IMR-90 (cell line): ENCODE results near the gene PARVB. TPM values are rescaled to one million over a fixed set of nuclear protein-coding genes. Genes with fewer than 3 reads are reported as not detected.

ENCODE experiments used
- ATAC-seq: fragments of 200-7000 bp; cut with Tn5 transposase; 2 replicates; pipeline ENCODE4 v1.9.1; 2020; ENCODE audit warnings: low read depth, mild to moderate bottlenecking, moderate library complexity
- BruUV-seq: library from RNA; stranded (reverse); fragments of 400-500 nt; replicated peaks from 2 replicates; lab custom pipeline; 2021; lab: Mats Ljungman, UMichigan
- CTCF ChIA-PET: fragments of 300-600 bp; formaldehyde crosslinking; extraction: SDS; loops from one replicate; lab custom pipeline; 2021; ENCODE audit warnings: antibody characterized with exemption; lab: Yijun Ruan, JAX
- POLR2A ChIA-PET: fragments of 300-600 bp; sonication (Branson Sonifier 250); formaldehyde crosslinking; loops from one replicate; lab custom pipeline; 2022; ENCODE audit warnings: antibody characterized with exemption; ENCODE audit not compliant: unreplicated experiment; lab: Charles Lee
- DNase-seq: peaks from one replicate; pipeline ENCODE4 v3.0.0; 2013
- H2AFZ ChIP-seq: replicated peaks from 2 replicates; pipeline ENCODE3; 2013; ENCODE audit warnings: low read length, mild to moderate bottlenecking; ENCODE audit not compliant: poor library complexity
- H2AK5ac ChIP-seq: 2 replicates; pipeline ENCODE4 v1.6.1; 2013; ENCODE audit warnings: low read depth, low read length, inconsistent platforms
- H2AK9ac ChIP-seq: replicated peaks from 2 replicates; pipeline ENCODE3; 2013; ENCODE audit warnings: mild to moderate bottlenecking, low read depth, low read length, moderate library complexity; ENCODE audit not compliant: poor library complexity
- H2BK120ac ChIP-seq: 2 replicates; pipeline ENCODE4 v1.6.1; 2013; ENCODE audit warnings: low read depth, low read length, inconsistent platforms
- H2BK15ac ChIP-seq: 3 replicates; pipeline ENCODE4 v1.6.1; 2013; ENCODE audit warnings: low read depth, low read length, inconsistent platforms
- H2BK20ac ChIP-seq: 2 replicates; pipeline ENCODE4 v1.6.1; 2013; ENCODE audit warnings: low read depth, mild to moderate bottlenecking, inconsistent platforms, low read length, moderate library complexity
- H2BK5ac ChIP-seq: 2 replicates; pipeline ENCODE4 v1.6.1; 2013; ENCODE audit warnings: mild to moderate bottlenecking, low read depth, low read length, inconsistent platforms; ENCODE audit not compliant: poor library complexity, severe bottlenecking
- H3K14ac ChIP-seq: replicated peaks from 2 replicates; pipeline ENCODE4 v1.6.1; 2013; ENCODE audit warnings: low read depth, low read length, inconsistent platforms
- H3K18ac ChIP-seq: 2 replicates; pipeline ENCODE4 v1.6.1; 2013; ENCODE audit warnings: low read depth, low read length, control low read depth
- H3K23ac ChIP-seq: 2 replicates; pipeline ENCODE4 v1.6.1; 2013; ENCODE audit warnings: low read depth, low read length, inconsistent platforms
- H3K27ac ChIP-seq: 2 replicates; pipeline ENCODE4 v1.5.1; 2013; ENCODE audit warnings: mild to moderate bottlenecking, control low read depth, low read length; ENCODE audit not compliant: insufficient read depth
- H3K27me3 ChIP-seq: 2 replicates; pipeline ENCODE4 v1.6.1; 2013; ENCODE audit warnings: low read length; ENCODE audit not compliant: control insufficient read depth, insufficient read depth
- H3K36me3 ChIP-seq: 2 replicates; pipeline ENCODE4 v1.6.1; 2013; ENCODE audit warnings: low read length, mixed read lengths; ENCODE audit not compliant: control insufficient read depth, insufficient read depth
- H3K4ac ChIP-seq: 2 replicates; pipeline ENCODE4 v1.6.1; 2013; ENCODE audit warnings: low read depth, low read length, inconsistent platforms
- H3K4me1 ChIP-seq: 2 replicates; pipeline ENCODE4 v1.6.1; 2013; ENCODE audit warnings: low read length, mixed read lengths; ENCODE audit not compliant: control insufficient read depth, insufficient read depth
- H3K4me2 ChIP-seq: 2 replicates; pipeline ENCODE4 v1.6.1; 2013; ENCODE audit warnings: low read depth, mild to moderate bottlenecking, control low read depth, low read length, moderate library complexity
- H3K4me3 ChIP-seq: 2 replicates; pipeline ENCODE4 v1.5.1; 2013; ENCODE audit warnings: low read depth, mild to moderate bottlenecking, control low read depth, low read length, moderate library complexity; ENCODE audit not compliant: insufficient read depth
- H3K56ac ChIP-seq: 2 replicates; pipeline ENCODE4 v1.6.1; 2013; ENCODE audit warnings: low read length, inconsistent platforms; ENCODE audit not compliant: insufficient read depth; ENCODE audit errors: extremely low read depth
- H3K79me1 ChIP-seq, 2 experiments: 2 replicates each; pipeline ENCODE4 v1.6.1; 2013; ENCODE audit warnings: low read length in 2 of 2, inconsistent platforms in 1 of 2, low read depth in 1 of 2
- H3K9ac ChIP-seq: 2 replicates; pipeline ENCODE4 v1.6.1; 2013; ENCODE audit warnings: low read depth, low read length, control low read depth
- H3K9me1 ChIP-seq: 2 replicates; pipeline ENCODE4 v1.6.1; 2013; ENCODE audit warnings: low read length, inconsistent platforms; ENCODE audit not compliant: insufficient read depth
- H3K9me3 ChIP-seq: 2 replicates; pipeline ENCODE4 v1.6.1; 2013; ENCODE audit warnings: low read length; ENCODE audit not compliant: control insufficient read depth, insufficient read depth
- H4K20me1 ChIP-seq: 2 replicates; pipeline ENCODE4 v1.6.1; 2013; ENCODE audit warnings: low read length, inconsistent platforms; ENCODE audit not compliant: insufficient read depth
- H4K5ac ChIP-seq: 2 replicates; pipeline ENCODE4 v1.6.1; 2013; ENCODE audit warnings: mild to moderate bottlenecking, low read depth, low read length, control low read depth
- H4K8ac ChIP-seq, 2 experiments: 2 replicates each; pipeline ENCODE4 v1.6.1; 2013; ENCODE audit warnings: low read depth in 2 of 2, low read length in 2 of 2, control low read depth in 1 of 2, inconsistent platforms in 1 of 2
- H4K91ac ChIP-seq: 2 replicates; pipeline ENCODE4 v1.6.1; 2013; ENCODE audit warnings: low read depth, low read length, inconsistent platforms; ENCODE audit not compliant: insufficient read depth
- BHLHE40 ChIP-seq: fragments of 150-350 bp; IDR thresholded peaks from 2 replicates; pipeline ENCODE4 v1.6.1; 2016; ENCODE audit warnings: mild to moderate bottlenecking, low read depth, low read length
- ELK1 ChIP-seq: fragments of 150-350 bp; IDR thresholded peaks from 2 replicates; pipeline ENCODE4 v1.6.1; 2016; ENCODE audit warnings: low read depth, mild to moderate bottlenecking, low read length, moderate library complexity, borderline replicate concordance
- FOS ChIP-seq: fragments of 150-350 bp; IDR thresholded peaks from 2 replicates; pipeline ENCODE4 v1.6.1; 2016; ENCODE audit warnings: low read depth, low read length
- MAZ ChIP-seq: IDR thresholded peaks from 2 replicates; pipeline ENCODE4 v1.6.1; 2012; ENCODE audit warnings: low read depth, mild to moderate bottlenecking, low read length, improper control_type of control experiment, moderate library complexity, borderline replicate concordance
- MXI1 ChIP-seq: IDR thresholded peaks from 2 replicates; pipeline ENCODE4 v1.6.1; 2012; ENCODE audit warnings: low read depth, mild to moderate bottlenecking, low read length, moderate library complexity, borderline replicate concordance
- NFE2L2 ChIP-seq: fragments of 150-350 bp; IDR thresholded peaks from 2 replicates; pipeline ENCODE4 v1.6.1; 2016; ENCODE audit warnings: low read depth, mild to moderate bottlenecking, low read length
- POLR2A ChIP-seq: IDR thresholded peaks from 2 replicates; pipeline ENCODE4 v1.6.1; 2012; ENCODE audit warnings: mild to moderate bottlenecking, low read depth, low read length
- RAD21 ChIP-seq: IDR thresholded peaks from 2 replicates; pipeline ENCODE4 v1.6.1; 2012; ENCODE audit warnings: low read length, improper control_type of control experiment
- RCOR1 ChIP-seq: IDR thresholded peaks from 2 replicates; pipeline ENCODE4 v1.6.1; 2012; ENCODE audit warnings: mild to moderate bottlenecking, low read length, improper control_type of control experiment; ENCODE audit not compliant: insufficient replicate concordance
- SMC3 ChIP-seq: fragments of 150-350 bp; IDR thresholded peaks from 2 replicates; pipeline ENCODE4 v1.6.1; 2016; ENCODE audit warnings: low read depth, mild to moderate bottlenecking, antibody characterized with exemption, low read length, moderate library complexity
- WGBS, 2 experiments: methylation state at CpG; one replicate each; pipeline versions ENCODE4 v1.1.5 to v1.1.7; 2013; ENCODE audit warnings: missing lambda C conversion rate in 2 of 2; ENCODE audit not compliant: insufficient read length in 1 of 2; ENCODE audit errors: extremely low coverage in 2 of 2; 5-methylcytosine and 5-hydroxymethylcytosine counted together
- dilution Hi-C: fragments of 300-500 bp; cut with HindIII; formaldehyde crosslinking; loops from one replicate; pipeline ENCODE4 v1.14.3; 2018; ENCODE audit warnings: low sequenced_read_pairs; ENCODE audit not compliant: unreplicated experiment
- in situ Hi-C: fragments of 300-500 bp; cut with MboI; formaldehyde crosslinking; loops from 3 replicates; pipeline ENCODE4 v1.14.3; 2019; ENCODE audit warnings: low sequenced_read_pairs, inconsistent platforms, mixed read lengths
- intact Hi-C: fragments of 100-400 bp; cut with micrococcal nuclease; formaldehyde crosslinking; loops from 2 replicates; pipeline ENCODE4 v1.10.0; 2022
- polyA plus RNA-seq, 3 experiments: library from polyadenylated mRNA; depleted of rRNA; stranded (reverse); fragments of >200 nt; gene quantifications; 2 replicates each; pipeline ENCODE4 v1.2.3, GENCODE V29; 2012; ENCODE audit warnings: low replicate concordance in 1 of 3
- total RNA-seq: library from RNA; depleted of rRNA; stranded (reverse); fragments of >200 nt; gene quantifications from 2 replicates; pipeline ENCODE4 v1.2.3, GENCODE V29; 2012

PARVB gene
- total and polyA plus RNA-seq, 2 of the 4 experiments (the other 2 are of a cell fraction), result 44.3 to 53.9 TPM

GRCh38 chr22:44161673-44162072 is 137.6 kb downstream of the PARVB start:
- WGBS, 2 experiments, result 94% methylated on average over 3 of the region's 11 CpGs; no CpG with 5 or more reads in 1 of the 2 experiments
- H3K23ac ChIP-seq, result no peak overlapping the region
- peak overlapping the region; percentile 42 for H2AK9ac ChIP-seq
- no peak overlapping the region for H4K8ac ChIP-seq
- no peak for DNase-seq
- peak overlapping the region; percentile 51 for H2AFZ ChIP-seq
- H2BK20ac ChIP-seq, result no peak overlapping the region
- H3K4me1 ChIP-seq, result peaks cover 2% of the 10 kb centered on the region; the same call in 1 of the 2 replicates
- H3K27me3 ChIP-seq, result no peaks in the 10 kb centered on the region
- no peak overlapping the region for H2AK5ac ChIP-seq
- no peaks in the 10 kb centered on the region for H3K9me3 ChIP-seq
- H3K9ac ChIP-seq, result no peak overlapping the region
- no peak overlapping the region for H3K4me3 ChIP-seq
- no peak for ATAC-seq
- POLR2A ChIA-PET, result no interaction called here
- H4K5ac ChIP-seq, result no peak overlapping the region
- no peak overlapping the region for H3K56ac ChIP-seq
- CTCF ChIA-PET, result no interaction called here
- TF ChIP-seq RAD21 (no peak), MAZ (no peak), FOS (no peak), ELK1 (no peak), BHLHE40 (no peak), SMC3 (no peak), NFE2L2 (no peak), POLR2A (no peak), MXI1 (no peak), RCOR1 (no peak)
- H4K91ac ChIP-seq, result no peak overlapping the region
- H2BK120ac ChIP-seq, result no peak overlapping the region
- H2BK5ac ChIP-seq, result no peak overlapping the region
- BruUV-seq, result no TSS peak
- no peaks in the 10 kb centered on the region for H3K79me1 ChIP-seq
- peaks cover 1% of the 10 kb centered on the region; the same call in 1 of the 2 replicates for H3K36me3 ChIP-seq
- no peak overlapping the region for H3K18ac ChIP-seq
- no peak overlapping the region for H2BK15ac ChIP-seq
- intact Hi-C loops (no loop called here), dilution Hi-C loops (no loop called here), in situ Hi-C loops (no loop called here)
- H3K14ac ChIP-seq, result no peak overlapping the region
- H3K4ac ChIP-seq, result no peak overlapping the region
- no peak overlapping the region for H3K27ac ChIP-seq
- H3K4me2 ChIP-seq, result no peak overlapping the region
- H4K20me1 ChIP-seq, result no peaks in the 10 kb centered on the region
- H3K9me1 ChIP-seq, result no peaks in the 10 kb centered on the region
